GM12878 (cell line): ENCODE results near the gene DHFR. TPM values are rescaled to one million over a fixed set of nuclear protein-coding genes. Genes with fewer than 3 reads are reported as not detected.

Experiments
- ATAC-seq: fragments of 200-7000 bp; cut with Tn5 transposase; 3 replicates; pipeline ENCODE4 v1.9.1; 2020; ENCODE audit warnings: mild to moderate bottlenecking, moderate library complexity
- BruUV-seq: library from RNA; stranded (reverse); fragments of 400-500 nt; replicated peaks from 2 replicates; lab custom pipeline; 2021; lab: Mats Ljungman, UMichigan
- CTCF ChIA-PET: fragments of 300-600 bp; sonication (Branson Sonifier 250); formaldehyde crosslinking; extraction: SDS; loops from one replicate; lab custom pipeline; 2021; ENCODE audit warnings: inconsistent platforms; lab: Yijun Ruan, JAX
- POLR2A ChIA-PET: fragments of 350-600 bp; formaldehyde crosslinking; extraction: SDS; loops from one replicate; lab custom pipeline; 2021; ENCODE audit warnings: inconsistent platforms; lab: Charles Lee
- RAD21 ChIA-PET: fragments of 300-600 bp; sonication (Branson Sonifier 250); formaldehyde crosslinking; loops from one replicate; lab custom pipeline; 2023; ENCODE audit warnings: antibody characterized with exemption; ENCODE audit not compliant: unreplicated experiment; lab: Charles Lee
- SMC1A ChIA-PET: fragments of 300-600 bp; sonication (Branson Sonifier 250); formaldehyde crosslinking; loops from one replicate; lab custom pipeline; 2023; ENCODE audit not compliant: unreplicated experiment, uncharacterized antibody; lab: Charles Lee
- DNase-seq: peaks from one replicate; pipeline ENCODE4 v3.0.0-alpha.2; 2011; ENCODE audit warnings: low read depth, low spot score
- FAIRE-seq: peaks from 3 replicates; lab custom pipeline; 2011; peaks lifted over from hg19 to GRCh38; lab: Jason Lieb, UNC
- H2AFZ ChIP-seq: 2 replicates; pipeline ENCODE4 v1.6.0; 2011; ENCODE audit warnings: low read depth, low read length, control low read depth; ENCODE audit not compliant: control insufficient read depth
- H3K27ac ChIP-seq: 2 replicates; pipeline ENCODE4 v1.5.1; 2011; ENCODE audit warnings: control low read depth; ENCODE audit not compliant: control insufficient read depth, insufficient read depth
- H3K27me3 ChIP-seq, 2 experiments: replicated peaks in 1 of 2; 2 replicates each; pipeline versions ENCODE4 v1.6.0 to v1.6.1; 2011; ENCODE audit warnings: low read length in 1 of 2; ENCODE audit not compliant: control insufficient read depth in 2 of 2, insufficient read depth in 2 of 2
- H3K36me3 ChIP-seq, 2 experiments: 2 replicates each; pipeline ENCODE4 v1.5.1; 2011; ENCODE audit warnings: low read length in 1 of 2; ENCODE audit not compliant: control insufficient read depth in 2 of 2, insufficient read depth in 2 of 2
- H3K4me1 ChIP-seq: 2 replicates; pipeline ENCODE4 v1.6.1; 2011; ENCODE audit warnings: mild to moderate bottlenecking, low read length, moderate library complexity, mixed read lengths; ENCODE audit not compliant: control insufficient read depth, insufficient read depth
- H3K4me2 ChIP-seq: 2 replicates; pipeline ENCODE4 v1.6.0; 2011; ENCODE audit warnings: control low read depth; ENCODE audit not compliant: control insufficient read depth, insufficient read depth
- H3K4me3 ChIP-seq: fragments of 200-600 bp; sonication (generic); 2 replicates; pipeline ENCODE4 v1.5.1; 2016
- H3K79me2 ChIP-seq: 2 replicates; pipeline ENCODE4 v1.6.0; 2011; ENCODE audit warnings: low read length; ENCODE audit not compliant: control insufficient read depth, insufficient read depth
- H3K9ac ChIP-seq: 2 replicates; pipeline ENCODE4 v1.8.0; 2011; ENCODE audit warnings: low read length, control low read depth, mixed read lengths; ENCODE audit not compliant: control insufficient read depth, insufficient read depth
- H3K9me3 ChIP-seq: replicated peaks from 3 replicates; pipeline ENCODE4 v1.5.1; 2011; ENCODE audit warnings: mild to moderate bottlenecking, low read length; ENCODE audit not compliant: control insufficient read depth, insufficient read depth
- H4K20me1 ChIP-seq: 2 replicates; pipeline ENCODE4 v1.6.0; 2011; ENCODE audit not compliant: control insufficient read depth, insufficient read depth
- CBX3 ChIP-seq: fragments of 200-600 bp; sonication (generic); IDR thresholded peaks from 2 replicates; pipeline ENCODE4 v1.6.1; 2016; ENCODE audit warnings: low read depth, borderline replicate concordance
- CREB1 ChIP-seq: IDR thresholded peaks from 2 replicates; pipeline ENCODE4 v1.6.1; 2012; ENCODE audit warnings: low read depth, mild to moderate bottlenecking, inconsistent platforms
- E4F1 ChIP-seq: fragments of 450-650 bp; IDR thresholded peaks from 2 replicates; pipeline ENCODE4 v1.6.1; 2018; ENCODE audit warnings: borderline replicate concordance, mild to moderate bottlenecking; ENCODE audit not compliant: partially characterized antibody
- IKZF1 ChIP-seq: fragments of 450-650 bp; conservative IDR thresholded peaks from 2 replicates; pipeline ENCODE4 v1.6.1; 2017; ENCODE audit warnings: antibody characterized with exemption, mild to moderate bottlenecking
- KLF5 ChIP-seq: fragments of 450-650 bp; IDR thresholded peaks from 2 replicates; pipeline ENCODE4 v1.6.1; 2014; ENCODE audit warnings: mild to moderate bottlenecking; ENCODE audit not compliant: partially characterized antibody
- MEF2B ChIP-seq: fragments of 450-650 bp; IDR thresholded peaks from 2 replicates; pipeline ENCODE4 v1.6.1; 2018; ENCODE audit warnings: mild to moderate bottlenecking, moderate library complexity; ENCODE audit not compliant: partially characterized antibody, poor library complexity, severe bottlenecking
- MTA2 ChIP-seq: fragments of 450-650 bp; IDR thresholded peaks from 2 replicates; pipeline ENCODE4 v1.6.1; 2016; ENCODE audit warnings: low read depth, mild to moderate bottlenecking, moderate library complexity
- NKRF ChIP-seq: fragments of 450-650 bp; conservative IDR thresholded peaks from 2 replicates; pipeline ENCODE4 v1.6.1; 2017; ENCODE audit warnings: mild to moderate bottlenecking, moderate library complexity
- RB1 ChIP-seq: fragments of 450-650 bp; formaldehyde crosslinking; IDR thresholded peaks from 2 replicates; pipeline ENCODE4 v1.6.1; 2017; ENCODE audit warnings: mild to moderate bottlenecking, borderline replicate concordance
- SUZ12 ChIP-seq: fragments of 200-600 bp; sonication (generic); IDR thresholded peaks from one replicate; pipeline ENCODE4 v1.6.1; 2018; ENCODE audit warnings: antibody characterized with exemption, mild to moderate bottlenecking; ENCODE audit not compliant: unreplicated experiment
- TCF7 ChIP-seq: IDR thresholded peaks from 2 replicates; pipeline ENCODE4 v1.6.1; 2014; ENCODE audit warnings: antibody characterized with exemption, borderline replicate concordance
- ZNF384 ChIP-seq: IDR thresholded peaks from 2 replicates; pipeline ENCODE4 v1.6.1; 2012; ENCODE audit warnings: low read depth, mild to moderate bottlenecking, low read length, improper control_type of control experiment, borderline replicate concordance
- WGBS: methylation state at CpG from one replicate; pipeline ENCODE4 v1.1.6; 2016; ENCODE audit warnings: low lambda C conversion rate; ENCODE audit not compliant: insufficient replicate concordance, insufficient coverage; ENCODE audit errors: missing lambda C conversion rate; 5-methylcytosine and 5-hydroxymethylcytosine counted together
- in situ Hi-C: fragments of 300-500 bp; cut with MboI; formaldehyde crosslinking; loops from 9 replicates; pipeline ENCODE4 v1.14.3; 2018; ENCODE audit warnings: mixed read lengths
- intact Hi-C: fragments of 100-400 bp; cut with micrococcal nuclease; formaldehyde crosslinking; loops from one replicate; pipeline ENCODE4 v1.14.2; 2022; ENCODE audit not compliant: unreplicated experiment
- polyA plus RNA-seq, 11 experiments: library from polyadenylated mRNA; depleted of rRNA in 4 of 11; unstranded in 6 of 11; stranded (reverse) in 5 of 11; fragments of >200 nt; fragmentation: Nextera tagmentation in 4 of 11; fragmentation: Illumina TruSeq in 1 of 11; extraction: Ambion mirVana in 4 of 11; extraction: Trizol in 1 of 11; gene quantifications; 1 replicate in 1 of 11; 2 replicates in 10 of 11; pipeline versions ENCODE4 v1.2.1 to v1.2.3, GENCODE V29; 2011 to 2016; ENCODE audit warnings: inconsistent platforms in 2 of 11, missing spikeins in 2 of 11, low read depth in 1 of 11
- total RNA-seq, 4 experiments: library from RNA; depleted of rRNA in 3 of 4; stranded (reverse); fragments of >200 nt in 3 of 4; fragmentation: Illumina TruSeq in 1 of 4; extraction: Trizol in 1 of 4; gene quantifications; 2 replicates each; pipeline versions ENCODE4 v1.2.1 to v1.2.3, GENCODE V29; 2013 to 2021
- TF ChIP-seq, protein P1 (sequence below): fragments of 450-650 bp; formaldehyde crosslinking; IDR thresholded peaks from 2 replicates; pipeline ENCODE4 v1.4.0; 2020; ENCODE audit warnings: mild to moderate bottlenecking, moderate library complexity
- TF ChIP-seq, protein P2 (sequence below): IDR thresholded peaks from 2 replicates; pipeline ENCODE4 v1.6.1; 2011; ENCODE audit warnings: mild to moderate bottlenecking, low read depth, low read length, moderate library complexity; ENCODE audit not compliant: insufficient replicate concordance

The DHFR gene
- total and polyA plus RNA-seq, 10 of the 15 experiments (the other 5 are each of a cell fraction or from before 2014, with no cell fraction given), result 57.9 to 143 (median 71.4) TPM

DNA sequence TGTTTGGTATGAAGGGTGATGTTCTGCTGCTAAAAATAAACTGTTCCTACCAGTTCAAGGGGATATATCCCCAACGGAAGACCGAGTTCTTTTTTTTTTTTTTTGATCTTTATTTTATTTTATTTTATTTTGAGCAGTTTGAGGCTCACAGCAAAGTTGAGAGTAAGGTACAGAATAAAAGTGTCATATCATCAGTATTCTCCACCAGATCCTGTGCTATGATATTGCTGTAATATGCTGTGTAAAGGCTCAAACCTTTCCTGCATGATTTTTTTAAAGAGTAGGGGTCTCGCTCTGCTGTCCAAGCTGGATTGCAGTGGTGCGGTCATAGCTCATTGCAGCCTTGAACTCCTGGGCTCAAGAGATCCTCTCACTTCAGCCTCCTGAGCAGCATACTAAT is 34.8 kb upstream of the DHFR start:
- ChIA-PET POLR2A (no interaction called here), CTCF (interaction anchor here (0.9 to 4.9 kb wide), 5 partner anchors 13 to 506 kb away, joined by 3 to 24 read pairs (median 4); no protein-coding TSS in a partner anchor), SMC1A (interaction anchor here (1.2 kb wide), 1 partner anchor 421 kb away, joined by 3 read pairs; no protein-coding TSS in a partner anchor), RAD21 (no interaction called here)
- 96% methylated on average over 4 of the region's 4 CpGs for WGBS
- Histone ChIP-seq H3K36me3 (no peaks in the 10 kb centered on the region; a peak in 2 of 4 replicates), H3K4me2 (no peak overlapping the region), H3K9me3 (no peaks in the 10 kb centered on the region), H4K20me1 (no peaks in the 10 kb centered on the region), H2AFZ (no peak overlapping the region), H3K27ac (no peak overlapping the region), H3K9ac (no peak overlapping the region), H3K79me2 (no peaks in the 10 kb centered on the region), H3K27me3 (no peaks in the 10 kb centered on the region), H3K4me3 (no peak overlapping the region), H3K4me1 (no peaks in the 10 kb centered on the region)
- DNase-seq (no peak), ATAC-seq (no peak), FAIRE-seq (no peak)
- in situ Hi-C loops (no loop called here), intact Hi-C loops (loop anchor here (5.0 kb wide), 2 partner anchors 418 to 613 kb away; partner anchors contain the start of gene ZCCHC9)
- BruUV-seq, result no TSS peak
- TF ChIP-seq CREB1 (no peak), E4F1 (no peak), RB1 (no peak), ZNF384 (no peak), NKRF (no peak), MEF2B (no peak), TCF7 (no peak), SUZ12 (no peak), IKZF1 (no peak), CBX3 (no peak), KLF5 (no peak), MTA2 (no peak)
- TF ChIP-seq, protein P1, sequence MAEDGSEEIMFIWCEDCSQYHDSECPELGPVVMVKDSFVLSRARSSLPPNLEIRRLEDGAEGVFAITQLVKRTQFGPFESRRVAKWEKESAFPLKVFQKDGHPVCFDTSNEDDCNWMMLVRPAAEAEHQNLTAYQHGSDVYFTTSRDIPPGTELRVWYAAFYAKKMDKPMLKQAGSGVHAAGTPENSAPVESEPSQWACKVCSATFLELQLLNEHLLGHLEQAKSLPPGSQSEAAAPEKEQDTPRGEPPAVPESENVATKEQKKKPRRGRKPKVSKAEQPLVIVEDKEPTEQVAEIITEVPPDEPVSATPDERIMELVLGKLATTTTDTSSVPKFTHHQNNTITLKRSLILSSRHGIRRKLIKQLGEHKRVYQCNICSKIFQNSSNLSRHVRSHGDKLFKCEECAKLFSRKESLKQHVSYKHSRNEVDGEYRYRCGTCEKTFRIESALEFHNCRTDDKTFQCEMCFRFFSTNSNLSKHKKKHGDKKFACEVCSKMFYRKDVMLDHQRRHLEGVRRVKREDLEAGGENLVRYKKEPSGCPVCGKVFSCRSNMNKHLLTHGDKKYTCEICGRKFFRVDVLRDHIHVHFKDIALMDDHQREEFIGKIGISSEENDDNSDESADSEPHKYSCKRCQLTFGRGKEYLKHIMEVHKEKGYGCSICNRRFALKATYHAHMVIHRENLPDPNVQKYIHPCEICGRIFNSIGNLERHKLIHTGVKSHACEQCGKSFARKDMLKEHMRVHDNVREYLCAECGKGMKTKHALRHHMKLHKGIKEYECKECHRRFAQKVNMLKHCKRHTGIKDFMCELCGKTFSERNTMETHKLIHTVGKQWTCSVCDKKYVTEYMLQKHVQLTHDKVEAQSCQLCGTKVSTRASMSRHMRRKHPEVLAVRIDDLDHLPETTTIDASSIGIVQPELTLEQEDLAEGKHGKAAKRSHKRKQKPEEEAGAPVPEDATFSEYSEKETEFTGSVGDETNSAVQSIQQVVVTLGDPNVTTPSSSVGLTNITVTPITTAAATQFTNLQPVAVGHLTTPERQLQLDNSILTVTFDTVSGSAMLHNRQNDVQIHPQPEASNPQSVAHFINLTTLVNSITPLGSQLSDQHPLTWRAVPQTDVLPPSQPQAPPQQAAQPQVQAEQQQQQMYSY (CRISPR knock-in tag), result no peak
- TF ChIP-seq, protein P2, sequence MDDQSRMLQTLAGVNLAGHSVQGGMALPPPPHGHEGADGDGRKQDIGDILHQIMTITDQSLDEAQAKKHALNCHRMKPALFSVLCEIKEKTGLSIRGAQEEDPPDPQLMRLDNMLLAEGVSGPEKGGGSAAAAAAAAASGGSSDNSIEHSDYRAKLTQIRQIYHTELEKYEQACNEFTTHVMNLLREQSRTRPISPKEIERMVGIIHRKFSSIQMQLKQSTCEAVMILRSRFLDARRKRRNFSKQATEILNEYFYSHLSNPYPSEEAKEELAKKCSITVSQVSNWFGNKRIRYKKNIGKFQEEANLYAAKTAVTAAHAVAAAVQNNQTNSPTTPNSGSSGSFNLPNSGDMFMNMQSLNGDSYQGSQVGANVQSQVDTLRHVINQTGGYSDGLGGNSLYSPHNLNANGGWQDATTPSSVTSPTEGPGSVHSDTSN, result no peak
